ENCODE measurements around the gene TCF3.
"Not testable (repeated sequence)": the region's sequence is repeated elsewhere in the genome, so short reads cannot be mapped to it uniquely, and the experiment has no call there.

TCF3 gene

GRCh38 chr19:1698636-1699035 lies 46.2 kb upstream of the TCF3 start:
- H2AFZ ChIP-seq (ENCODE audit: low read depth), result no peak overlapping the region
- H3K27ac ChIP-seq, result no peak overlapping the region
- H3K9ac ChIP-seq, result no peak overlapping the region
- H3K4me2 ChIP-seq, result no peak overlapping the region
- no peaks in the 10 kb centered on the region for H3K4me1 ChIP-seq (ENCODE audit: low read depth, poor library complexity, severe bottlenecking)
- H3K79me2 ChIP-seq (ENCODE audit: insufficient read depth, low read depth), result no peaks in the 10 kb centered on the region
- no peak overlapping the region for H3K4me3 ChIP-seq (IDR thresholded peaks at IDR 0.05; ENCODE audit: insufficient read depth, low read depth, low read length)
- no peaks in the 10 kb centered on the region for H4K20me1 ChIP-seq (ENCODE audit: insufficient read depth)
- no peaks in the 10 kb centered on the region for H3K36me3 ChIP-seq (ENCODE audit: insufficient read depth)
- peaks cover 93% of the 10 kb centered on the region for H3K27me3 ChIP-seq (ENCODE audit: insufficient read depth, low read depth)
- TF ChIP-seq, protein P1, sequence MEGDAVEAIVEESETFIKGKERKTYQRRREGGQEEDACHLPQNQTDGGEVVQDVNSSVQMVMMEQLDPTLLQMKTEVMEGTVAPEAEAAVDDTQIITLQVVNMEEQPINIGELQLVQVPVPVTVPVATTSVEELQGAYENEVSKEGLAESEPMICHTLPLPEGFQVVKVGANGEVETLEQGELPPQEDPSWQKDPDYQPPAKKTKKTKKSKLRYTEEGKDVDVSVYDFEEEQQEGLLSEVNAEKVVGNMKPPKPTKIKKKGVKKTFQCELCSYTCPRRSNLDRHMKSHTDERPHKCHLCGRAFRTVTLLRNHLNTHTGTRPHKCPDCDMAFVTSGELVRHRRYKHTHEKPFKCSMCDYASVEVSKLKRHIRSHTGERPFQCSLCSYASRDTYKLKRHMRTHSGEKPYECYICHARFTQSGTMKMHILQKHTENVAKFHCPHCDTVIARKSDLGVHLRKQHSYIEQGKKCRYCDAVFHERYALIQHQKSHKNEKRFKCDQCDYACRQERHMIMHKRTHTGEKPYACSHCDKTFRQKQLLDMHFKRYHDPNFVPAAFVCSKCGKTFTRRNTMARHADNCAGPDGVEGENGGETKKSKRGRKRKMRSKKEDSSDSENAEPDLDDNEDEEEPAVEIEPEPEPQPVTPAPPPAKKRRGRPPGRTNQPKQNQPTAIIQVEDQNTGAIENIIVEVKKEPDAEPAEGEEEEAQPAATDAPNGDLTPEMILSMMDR (conservative IDR thresholded peaks at IDR 0.05; ENCODE audit: low read depth, low read length), result no peak

DNA sequence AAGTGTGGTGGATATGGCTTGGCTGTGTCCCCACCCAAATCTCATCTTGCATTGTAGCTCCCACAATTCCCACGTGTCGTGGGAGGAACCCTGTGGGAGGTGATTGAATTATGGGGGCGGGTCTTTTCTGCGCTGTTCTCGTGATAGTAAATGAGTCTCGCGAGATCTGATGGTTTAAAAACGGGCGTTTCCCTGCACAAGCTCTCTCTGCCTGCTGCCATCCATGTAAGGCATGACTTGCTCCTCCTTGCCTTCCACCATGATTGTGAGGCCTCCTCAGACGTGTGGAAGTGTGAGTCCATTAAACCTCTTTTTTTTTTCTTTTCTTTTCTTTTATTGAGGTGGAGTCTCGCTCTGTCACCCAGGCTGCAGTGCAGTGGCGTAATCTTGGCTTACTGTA lies 43.1 kb upstream of the TCF3 start:
- not testable (repeated sequence) for H3K4me1 ChIP-seq (ENCODE audit: low read depth, poor library complexity, severe bottlenecking); H3K4me3 ChIP-seq (IDR thresholded peaks at IDR 0.05; ENCODE audit: insufficient read depth, low read depth, low read length); H3K79me2 ChIP-seq (ENCODE audit: insufficient read depth, low read depth); H3K36me3 ChIP-seq (ENCODE audit: insufficient read depth); H3K27ac ChIP-seq; H3K9ac ChIP-seq; H4K20me1 ChIP-seq (ENCODE audit: insufficient read depth); H3K4me2 ChIP-seq; H2AFZ ChIP-seq (ENCODE audit: low read depth)
- peaks cover 97% of the 10 kb centered on the region for H3K27me3 ChIP-seq (ENCODE audit: insufficient read depth, low read depth)

DNA sequence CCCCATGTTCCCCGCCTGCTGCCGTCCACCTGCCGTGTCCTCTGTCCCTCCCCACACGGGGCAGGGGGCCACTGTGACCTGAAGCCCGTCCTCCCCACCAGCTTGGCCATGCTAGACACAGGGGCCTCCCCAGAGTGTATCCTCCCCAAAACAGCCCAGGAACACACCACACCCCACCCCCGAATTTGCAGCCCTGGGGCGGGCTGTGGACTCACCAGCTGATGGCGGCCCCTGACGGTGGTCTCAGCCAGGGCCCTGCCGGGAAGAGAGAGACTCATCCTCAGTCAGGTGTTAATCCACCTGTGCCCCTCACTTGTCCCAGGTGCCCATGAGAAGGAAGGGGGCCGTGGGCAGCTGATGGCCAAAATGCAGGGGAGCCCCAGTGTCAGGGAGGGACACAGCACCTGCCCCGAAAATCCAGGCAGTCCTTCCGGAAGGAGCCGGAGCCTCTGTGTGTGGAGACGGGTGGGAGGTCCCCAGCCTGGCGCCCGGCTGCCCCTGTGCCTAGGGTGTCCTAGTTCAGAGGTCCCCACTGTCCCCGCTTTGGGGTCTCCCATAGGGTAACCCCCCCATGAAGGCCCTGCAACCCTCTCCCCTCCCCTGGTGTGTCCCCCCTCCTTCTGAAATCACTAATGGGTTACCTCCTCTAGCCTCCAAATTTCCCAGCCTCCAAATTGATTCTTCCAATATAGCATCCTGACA lies 39.3 kb upstream of the TCF3 start:
- Histone ChIP-seq H3K27me3 (ENCODE audit: insufficient read depth, low read depth) (peaks cover 91% of the 10 kb centered on the region), H3K9ac (no peak overlapping the region), H3K27ac (no peak overlapping the region), H3K79me2 (ENCODE audit: insufficient read depth, low read depth) (no peaks in the 10 kb centered on the region), H2AFZ (ENCODE audit: low read depth) (no peak overlapping the region), H3K4me3 (IDR thresholded peaks at IDR 0.05; ENCODE audit: insufficient read depth, low read depth, low read length) (no peak overlapping the region), H3K4me1 (ENCODE audit: low read depth, poor library complexity, severe bottlenecking) (no peaks in the 10 kb centered on the region), H4K20me1 (ENCODE audit: insufficient read depth) (no peaks in the 10 kb centered on the region), H3K4me2 (no peak overlapping the region), H3K36me3 (ENCODE audit: insufficient read depth) (no peaks in the 10 kb centered on the region)
- TF ChIP-seq, protein P1 (conservative IDR thresholded peaks at IDR 0.05; ENCODE audit: low read depth, low read length), result no peak

- no peaks in the 10 kb centered on the region for H3K4me1 ChIP-seq (ENCODE audit: low read depth, poor library complexity, severe bottlenecking)
- H3K4me3 ChIP-seq (IDR thresholded peaks at IDR 0.05; ENCODE audit: insufficient read depth, low read depth, low read length), result no peak overlapping the region
- H2AFZ ChIP-seq (ENCODE audit: low read depth), result no peak overlapping the region
Measured at GRCh38 chr19:1690699-1691307, 38.4 kb upstream of the TCF3 start.

GRCh38 chr19:1685785-1686184 lies 33.4 kb upstream of the TCF3 start:
- H3K4me1 ChIP-seq (ENCODE audit: low read depth, poor library complexity, severe bottlenecking); H3K27ac ChIP-seq; H3K79me2 ChIP-seq (ENCODE audit: insufficient read depth, low read depth); H3K9ac ChIP-seq; H3K4me2 ChIP-seq; H3K36me3 ChIP-seq (ENCODE audit: insufficient read depth); H2AFZ ChIP-seq (ENCODE audit: low read depth); H3K4me3 ChIP-seq (IDR thresholded peaks at IDR 0.05; ENCODE audit: insufficient read depth, low read depth, low read length); H4K20me1 ChIP-seq (ENCODE audit: insufficient read depth): not testable (repeated sequence)
- H3K27me3 ChIP-seq (ENCODE audit: insufficient read depth, low read depth), result peaks cover 90% of the 10 kb centered on the region

More at GRCh38 chr19:1690699-1691307, 38.4 kb upstream of the TCF3 start:
- Histone ChIP-seq H3K4me2 (no peak overlapping the region), H3K79me2 (ENCODE audit: insufficient read depth, low read depth) (no peaks in the 10 kb centered on the region), H4K20me1 (ENCODE audit: insufficient read depth) (no peaks in the 10 kb centered on the region), H3K27ac (no peak overlapping the region), H3K27me3 (ENCODE audit: insufficient read depth, low read depth) (peaks cover 91% of the 10 kb centered on the region), H3K9ac (no peak overlapping the region), H3K36me3 (ENCODE audit: insufficient read depth) (no peaks in the 10 kb centered on the region)
- TF ChIP-seq, protein P1 (conservative IDR thresholded peaks at IDR 0.05; ENCODE audit: low read depth, low read length), result no peak
